ENCODE data around the gene GALNT3.

The GALNT3 gene

DNA sequence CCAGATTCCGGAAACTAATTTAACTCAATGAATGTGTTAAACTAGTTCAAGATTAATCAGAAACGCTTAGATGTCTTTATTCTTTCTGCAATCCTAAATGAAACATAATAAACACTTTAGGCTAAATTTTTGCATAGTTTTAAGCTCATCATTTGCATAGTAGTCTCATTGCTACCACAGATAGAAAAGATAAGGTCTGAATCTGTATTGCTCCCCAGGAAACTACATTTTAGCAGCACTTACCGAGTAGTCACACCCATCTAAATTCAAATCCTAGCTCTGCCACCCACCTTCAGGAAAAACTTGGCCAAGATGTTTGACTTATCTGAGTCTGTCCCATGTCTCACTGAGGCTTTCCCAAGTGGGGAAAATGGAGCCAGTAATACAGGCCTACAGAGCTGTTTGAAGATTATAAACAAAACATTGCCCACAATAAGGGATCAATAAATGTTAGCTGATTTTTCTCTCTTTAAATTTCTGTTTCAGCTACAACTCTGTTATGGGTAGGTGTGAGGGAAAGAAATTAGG lies 87.0 kb downstream of the GALNT3 start (continued):
- TF ChIP-seq HIC1 (tag by site-specific recombination; IDR thresholded peaks at IDR 0.05) (no peak), SP3 (tag by site-specific recombination; IDR thresholded peaks at IDR 0.05) (no peak), ZNF174 (tag by site-specific recombination; IDR thresholded peaks at IDR 0.05) (no peak), GFI1B (tag by site-specific recombination; IDR thresholded peaks at IDR 0.05) (no peak), MZF1 (tag by site-specific recombination; IDR thresholded peaks at IDR 0.05; ENCODE audit: borderline replicate concordance) (no peak), ZNF610 (tag by site-specific recombination; IDR thresholded peaks at IDR 0.05; ENCODE audit: borderline replicate concordance) (no peak), ZNF626 (tag by site-specific recombination; IDR thresholded peaks at IDR 0.05) (no peak), BCL11A (tag by site-specific recombination; IDR thresholded peaks at IDR 0.05; ENCODE audit: low read depth) (no peak)

DNA sequence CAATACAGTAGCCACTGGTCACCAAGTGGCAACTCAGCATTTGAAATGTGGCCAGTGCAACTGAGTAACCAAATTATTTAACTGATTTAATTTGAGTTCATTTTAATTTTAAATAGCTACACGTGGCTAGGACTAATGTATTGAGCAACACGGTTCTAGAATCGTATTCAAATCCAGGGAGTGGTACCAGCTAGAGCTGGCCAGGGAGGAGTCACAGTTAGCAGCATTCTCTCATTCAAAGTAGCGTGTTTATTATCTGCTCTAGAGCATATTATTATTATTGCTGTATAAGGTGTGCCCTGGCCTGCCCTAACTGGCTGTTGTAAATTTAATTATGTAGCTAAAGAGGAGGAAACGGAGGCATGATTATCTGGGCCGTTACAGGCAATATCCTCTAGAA lies 92.9 kb downstream of the GALNT3 start:
- H3K4me3 ChIP-seq (ENCODE audit: low read depth, low read length) = no peak overlapping the region
- CTCF ChIA-PET = interaction anchor here (0.6 to 1.5 kb wide), 5 partner anchors 78 to 300 kb away, joined by 3 to 8 read pairs (median 3); no protein-coding TSS in a partner anchor
- no peak overlapping the region for H3K27ac ChIP-seq (ENCODE audit: extremely low read depth, low read depth, low read length)
- no peaks in the 10 kb centered on the region for H3K36me3 ChIP-seq (ENCODE audit: control insufficient read depth in 2 of 2, insufficient read depth in 1 of 2, low read length in 2 of 2)
- H3K9me3 ChIP-seq (ENCODE audit: control insufficient read depth, insufficient read depth, low read depth, low read length) = no peaks in the 10 kb centered on the region
- POLR2A ChIA-PET = no interaction called here
- peaks cover 4% of the 10 kb centered on the region; the same call in 1 of the 2 replicates for H3K4me1 ChIP-seq (ENCODE audit: control insufficient read depth, insufficient read depth, low read length)
- TF ChIP-seq KLF9 (tag by site-specific recombination; IDR thresholded peaks at IDR 0.05; ENCODE audit: low read depth) (no peak), REPIN1 (tag by site-specific recombination; IDR thresholded peaks at IDR 0.05; ENCODE audit: low read depth) (no peak), ZNF221 (tag by site-specific recombination; IDR thresholded peaks at IDR 0.05; ENCODE audit: borderline replicate concordance) (no peak), ZNF146 (tag by site-specific recombination; IDR thresholded peaks at IDR 0.05) (no peak), GFI1B (tag by site-specific recombination; IDR thresholded peaks at IDR 0.05) (no peak), ZNF768 (tag by site-specific recombination; IDR thresholded peaks at IDR 0.05) (no peak)

DNA sequence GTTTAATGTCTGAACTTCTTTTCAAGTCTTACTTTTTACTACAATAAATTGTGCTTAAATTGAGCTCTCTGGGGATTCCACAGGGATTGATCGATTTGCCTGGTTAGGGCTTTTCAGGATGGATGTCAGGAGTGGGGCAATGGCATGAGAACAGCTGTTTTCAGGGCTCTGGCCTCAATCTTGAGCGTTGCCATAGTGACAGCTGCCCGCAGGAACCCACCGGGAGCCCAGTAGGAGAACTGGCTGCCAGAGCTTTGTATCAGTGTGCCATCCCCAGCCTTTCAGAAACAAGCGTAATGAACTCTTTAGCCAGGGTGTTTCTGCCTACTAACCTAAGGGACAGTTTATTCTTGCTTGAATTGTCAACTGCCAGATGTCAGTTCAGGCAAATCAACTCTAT lies 93.5 kb downstream of the GALNT3 start:
- ChIA-PET CTCF (interaction anchor here (0.8 to 1.6 kb wide), 6 partner anchors 9 to 300 kb away, joined by 3 to 8 read pairs (median 4); no protein-coding TSS in a partner anchor), POLR2A (no interaction called here)
- Histone ChIP-seq H3K4me1 (ENCODE audit: control insufficient read depth, insufficient read depth, low read length) (peaks cover 4% of the 10 kb centered on the region; the same call in 1 of the 2 replicates), H3K27ac (ENCODE audit: extremely low read depth, low read depth, low read length) (no peak overlapping the region), H3K9me3 (ENCODE audit: control insufficient read depth, insufficient read depth, low read depth, low read length) (no peaks in the 10 kb centered on the region), H3K4me3 (ENCODE audit: low read depth, low read length) (no peak overlapping the region), H3K36me3 (ENCODE audit: control insufficient read depth in 2 of 2, insufficient read depth in 1 of 2, low read length in 2 of 2) (no peaks in the 10 kb centered on the region)
- TF ChIP-seq ZNF138 (tag by site-specific recombination; IDR thresholded peaks at IDR 0.05; ENCODE audit: borderline replicate concordance) (no peak), ZNF792 (tag by site-specific recombination; IDR thresholded peaks at IDR 0.05) (no peak)
- TF ChIP-seq, protein P1, sequence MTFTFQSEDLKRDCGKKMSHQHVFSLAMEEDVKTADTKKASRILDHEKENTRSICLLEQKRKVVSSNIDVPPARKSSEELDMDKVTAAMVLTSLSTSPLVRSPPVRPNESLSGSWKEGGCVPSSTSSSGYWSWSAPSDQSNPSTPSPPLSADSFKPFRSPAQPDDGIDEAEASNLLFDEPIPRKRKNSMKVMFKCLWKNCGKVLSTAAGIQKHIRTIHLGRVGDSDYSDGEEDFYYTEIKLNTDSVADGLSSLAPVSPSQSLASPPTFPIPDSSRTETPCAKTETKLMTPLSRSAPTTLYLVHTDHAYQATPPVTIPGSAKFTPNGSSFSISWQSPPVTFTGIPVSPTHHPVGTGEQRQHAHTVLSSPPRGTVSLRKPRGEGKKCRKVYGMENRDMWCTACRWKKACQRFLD (tag by site-specific recombination; IDR thresholded peaks at IDR 0.05) = no peak

DNA sequence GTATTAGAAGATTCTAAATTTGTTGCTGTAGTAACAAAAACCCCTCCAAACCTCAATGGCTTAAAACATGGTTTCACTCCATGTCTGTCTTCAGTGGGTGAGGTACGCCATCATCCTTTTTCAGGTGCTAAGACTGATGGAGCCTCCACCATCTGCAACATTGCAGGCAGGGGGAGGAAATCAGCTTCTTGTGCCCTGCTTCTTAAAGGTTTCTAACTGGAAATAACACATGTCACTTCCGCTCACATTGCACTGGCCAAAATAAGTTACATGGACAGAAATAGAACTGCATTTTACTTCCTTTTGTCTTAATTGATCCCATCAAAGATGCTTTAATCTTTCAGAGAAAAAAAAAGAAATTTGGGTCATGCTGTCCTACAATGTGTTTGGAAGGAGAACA lies 94.1 kb downstream of the GALNT3 start:
- ChIA-PET POLR2A (no interaction called here), CTCF (interaction anchor here (1.2 to 1.6 kb wide), 3 partner anchors 8 to 297 kb away, joined by 4 to 8 read pairs (median 5); no protein-coding TSS in a partner anchor)
- Histone ChIP-seq H3K9me3 (ENCODE audit: control insufficient read depth, insufficient read depth, low read depth, low read length) (no peaks in the 10 kb centered on the region), H3K36me3 (ENCODE audit: control insufficient read depth in 2 of 2, insufficient read depth in 1 of 2, low read length in 2 of 2) (no peaks in the 10 kb centered on the region), H3K4me3 (ENCODE audit: low read depth, low read length) (no peak overlapping the region), H3K27ac (ENCODE audit: extremely low read depth, low read depth, low read length) (no peak overlapping the region), H3K4me1 (ENCODE audit: control insufficient read depth, insufficient read depth, low read length) (peaks cover 4% of the 10 kb centered on the region; the same call in 1 of the 2 replicates)
- TF ChIP-seq ZNF658 (tag by site-specific recombination; IDR thresholded peaks at IDR 0.05) = no peak
- no peak for TF ChIP-seq ZNF843 (tag by site-specific recombination; IDR thresholded peaks at IDR 0.05)
- TF ChIP-seq ZNF423 (tag by site-specific recombination; IDR thresholded peaks at IDR 0.05) = no peak
- TF ChIP-seq ZNF211 (tag by site-specific recombination; IDR thresholded peaks at IDR 0.05; ENCODE audit: low read depth) = no peak
- no peak for TF ChIP-seq ZNF239 (tag by site-specific recombination; IDR thresholded peaks at IDR 0.05)
- TF ChIP-seq ZBTB17 (tag by site-specific recombination; IDR thresholded peaks at IDR 0.05) = no peak
- TF ChIP-seq ZNF169 (tag by site-specific recombination; IDR thresholded peaks at IDR 0.05) = no peak
